ENCODE results near the gene UQCR11.

DNA sequence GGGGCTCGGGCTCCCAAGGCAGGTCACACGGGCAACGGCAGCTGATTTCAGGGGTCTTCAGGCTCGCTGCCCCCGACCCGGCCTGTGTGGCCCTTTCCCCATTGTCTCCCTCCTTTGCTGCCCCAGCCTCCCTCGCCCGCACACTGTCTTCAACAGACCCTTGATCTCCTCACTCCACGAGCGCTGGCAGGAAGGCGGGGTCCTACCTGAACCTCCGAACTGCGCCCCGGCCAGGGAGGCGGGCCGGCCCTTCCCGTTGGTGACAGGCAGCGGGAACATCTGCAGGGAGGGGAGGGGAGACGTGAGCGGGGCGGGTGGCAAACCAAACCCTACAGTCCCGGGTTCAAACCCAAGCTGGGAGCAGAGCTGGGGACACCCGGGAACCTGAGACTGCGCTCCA, 40.9 kb upstream of the UQCR11 start:
- TF ChIP-seq, protein P1, sequence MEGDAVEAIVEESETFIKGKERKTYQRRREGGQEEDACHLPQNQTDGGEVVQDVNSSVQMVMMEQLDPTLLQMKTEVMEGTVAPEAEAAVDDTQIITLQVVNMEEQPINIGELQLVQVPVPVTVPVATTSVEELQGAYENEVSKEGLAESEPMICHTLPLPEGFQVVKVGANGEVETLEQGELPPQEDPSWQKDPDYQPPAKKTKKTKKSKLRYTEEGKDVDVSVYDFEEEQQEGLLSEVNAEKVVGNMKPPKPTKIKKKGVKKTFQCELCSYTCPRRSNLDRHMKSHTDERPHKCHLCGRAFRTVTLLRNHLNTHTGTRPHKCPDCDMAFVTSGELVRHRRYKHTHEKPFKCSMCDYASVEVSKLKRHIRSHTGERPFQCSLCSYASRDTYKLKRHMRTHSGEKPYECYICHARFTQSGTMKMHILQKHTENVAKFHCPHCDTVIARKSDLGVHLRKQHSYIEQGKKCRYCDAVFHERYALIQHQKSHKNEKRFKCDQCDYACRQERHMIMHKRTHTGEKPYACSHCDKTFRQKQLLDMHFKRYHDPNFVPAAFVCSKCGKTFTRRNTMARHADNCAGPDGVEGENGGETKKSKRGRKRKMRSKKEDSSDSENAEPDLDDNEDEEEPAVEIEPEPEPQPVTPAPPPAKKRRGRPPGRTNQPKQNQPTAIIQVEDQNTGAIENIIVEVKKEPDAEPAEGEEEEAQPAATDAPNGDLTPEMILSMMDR (IDR thresholded peaks at IDR 0.05) = no peak
- TF ChIP-seq EP300 (IDR thresholded peaks at IDR 0.05) (no peak), POLR2A (IDR thresholded peaks at IDR 0.05) (no peak), POLR2AphosphoS5 (IDR thresholded peaks at IDR 0.05) (no peak)

All from sigmoid colon (tissue), 4 donors.